ENCODE measurements around the gene GFY.

GRCh38 chr19:49434907-49435583 lies 9.9 kb downstream of the GFY start:
- no peak for TF ChIP-seq CTCF (IDR thresholded peaks at IDR 0.05; ENCODE audit: low read length)
- no peak for TF ChIP-seq EZH2 (IDR thresholded peaks at IDR 0.05; ENCODE audit: borderline replicate concordance, low read length)
